ENCODE results near the gene CDH26. TPM values are rescaled to one million over a fixed set of nuclear protein-coding genes. Genes with fewer than 3 reads are reported as not detected.

The CDH26 gene
- total RNA-seq, 4 donors from 2014 or later: 0.27 to 0.41 (median 0.29) TPM; not detected in 1

DNA sequence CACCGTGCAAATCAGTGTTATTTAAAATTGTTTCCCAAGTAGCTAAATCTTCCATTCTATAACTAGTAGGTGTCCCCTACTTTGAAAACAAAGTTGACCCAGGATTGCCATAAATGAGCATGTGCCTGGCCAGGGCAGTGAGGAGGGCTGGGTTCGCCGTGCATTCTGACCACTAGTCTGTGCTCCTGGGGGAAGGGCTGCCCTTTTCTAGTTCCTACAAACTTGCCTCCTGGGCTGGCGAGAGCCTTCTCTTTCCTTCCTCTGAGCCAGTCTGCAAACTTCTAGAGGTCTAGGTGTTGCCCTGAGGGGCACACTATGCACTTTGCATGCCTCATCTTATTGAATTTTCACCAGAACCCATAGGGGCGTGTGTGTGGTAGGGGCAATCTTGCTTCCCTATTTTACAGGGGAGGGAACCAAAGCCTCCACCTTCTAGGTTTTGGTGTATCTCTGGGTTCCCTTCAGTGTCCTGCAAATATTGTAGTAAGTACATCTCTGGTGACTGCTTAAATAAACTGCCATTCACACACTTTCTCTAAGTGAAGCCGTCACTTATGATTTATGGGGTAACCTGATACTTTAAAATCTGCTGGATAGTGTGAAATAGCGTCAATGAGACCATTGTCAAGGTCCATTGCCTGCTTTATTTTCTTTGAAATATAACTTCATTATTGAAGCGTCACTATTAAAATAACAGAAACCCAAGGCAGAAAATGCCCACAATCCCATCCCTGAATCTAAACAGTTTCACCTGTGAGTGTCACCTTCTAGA lies 42.2 kb downstream of the CDH26 start:
- in situ Hi-C loops (cut with MboI; ENCODE audit: low sequenced_read_pairs in 4 of 4) (no loop called here), intact Hi-C loops (cut with DNase I; ENCODE audit: low total_unique reads) (no loop called here)
- Histone ChIP-seq H3K27me3 (no peaks in the 10 kb centered on the region), H3K4me1 (no peaks in the 10 kb centered on the region), H3K9me3 (no peaks in the 10 kb centered on the region), H3K27ac (no peak overlapping the region), H3K36me3 (no peaks in the 10 kb centered on the region), H3K4me3 (no peak overlapping the region)
- ATAC-seq (no peak), DNase-seq (no peak)
- TF ChIP-seq, protein P1, sequence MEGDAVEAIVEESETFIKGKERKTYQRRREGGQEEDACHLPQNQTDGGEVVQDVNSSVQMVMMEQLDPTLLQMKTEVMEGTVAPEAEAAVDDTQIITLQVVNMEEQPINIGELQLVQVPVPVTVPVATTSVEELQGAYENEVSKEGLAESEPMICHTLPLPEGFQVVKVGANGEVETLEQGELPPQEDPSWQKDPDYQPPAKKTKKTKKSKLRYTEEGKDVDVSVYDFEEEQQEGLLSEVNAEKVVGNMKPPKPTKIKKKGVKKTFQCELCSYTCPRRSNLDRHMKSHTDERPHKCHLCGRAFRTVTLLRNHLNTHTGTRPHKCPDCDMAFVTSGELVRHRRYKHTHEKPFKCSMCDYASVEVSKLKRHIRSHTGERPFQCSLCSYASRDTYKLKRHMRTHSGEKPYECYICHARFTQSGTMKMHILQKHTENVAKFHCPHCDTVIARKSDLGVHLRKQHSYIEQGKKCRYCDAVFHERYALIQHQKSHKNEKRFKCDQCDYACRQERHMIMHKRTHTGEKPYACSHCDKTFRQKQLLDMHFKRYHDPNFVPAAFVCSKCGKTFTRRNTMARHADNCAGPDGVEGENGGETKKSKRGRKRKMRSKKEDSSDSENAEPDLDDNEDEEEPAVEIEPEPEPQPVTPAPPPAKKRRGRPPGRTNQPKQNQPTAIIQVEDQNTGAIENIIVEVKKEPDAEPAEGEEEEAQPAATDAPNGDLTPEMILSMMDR (IDR thresholded peaks at IDR 0.05 in 4 of 5, conservative IDR thresholded peaks at IDR 0.05 in 1 of 5): no peak
- no peak for TF ChIP-seq POLR2A (IDR thresholded peaks at IDR 0.05)

DNA sequence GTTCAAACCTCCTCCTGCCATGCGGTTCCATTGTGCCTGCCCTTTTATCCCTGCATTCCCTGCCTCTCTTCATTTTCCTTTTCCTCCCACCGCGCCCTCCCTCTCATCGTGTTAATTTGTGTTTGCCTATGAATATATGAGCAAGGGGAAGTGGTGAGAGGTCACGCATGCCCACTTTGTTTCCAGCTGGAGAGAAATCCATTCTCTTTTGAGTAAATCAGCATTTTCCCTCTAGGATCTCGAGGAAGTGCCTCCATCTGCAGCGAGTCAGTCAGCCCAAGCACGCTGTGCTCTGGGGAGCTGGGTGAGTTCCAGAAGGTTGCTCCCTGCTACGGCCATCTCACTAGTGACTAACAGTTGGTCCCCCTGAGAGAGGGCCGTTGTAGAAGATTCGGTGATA lies 42.9 kb downstream of the CDH26 start:
- in situ Hi-C loops (cut with MboI; ENCODE audit: low sequenced_read_pairs in 4 of 4) (no loop called here), intact Hi-C loops (cut with DNase I; ENCODE audit: low total_unique reads) (no loop called here)
- no peaks in the 10 kb centered on the region for H3K27me3 ChIP-seq
- no peaks in the 10 kb centered on the region for H3K4me1 ChIP-seq
- ATAC-seq (no peak), DNase-seq (no peak)
- H3K27ac ChIP-seq: no peak overlapping the region
- no peaks in the 10 kb centered on the region for H3K36me3 ChIP-seq
- H3K4me3 ChIP-seq: no peak overlapping the region
- H3K9me3 ChIP-seq: no peaks in the 10 kb centered on the region
- no peak for TF ChIP-seq POLR2A (IDR thresholded peaks at IDR 0.05)
- TF ChIP-seq, protein P1 (IDR thresholded peaks at IDR 0.05 in 4 of 5, conservative IDR thresholded peaks at IDR 0.05 in 1 of 5): no peak

DNA sequence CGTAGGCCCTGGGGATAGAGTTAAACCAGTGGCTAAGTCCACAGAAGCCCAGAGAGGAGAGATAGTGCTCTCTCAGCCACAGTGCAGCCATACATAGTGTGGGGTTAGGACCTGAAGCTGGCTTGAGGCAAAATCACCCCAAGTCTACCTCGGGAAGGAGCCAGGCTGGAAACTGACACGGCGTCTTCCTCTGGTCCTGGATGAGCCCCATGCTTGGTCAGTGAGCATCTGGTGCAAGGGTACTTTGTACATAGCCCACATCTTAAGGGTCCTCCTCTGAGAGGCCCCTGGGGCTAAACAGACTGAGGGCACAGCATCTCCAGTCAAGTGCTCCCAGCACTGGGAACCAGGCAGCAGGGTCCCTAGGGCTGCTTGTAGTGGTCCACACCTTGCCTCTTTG lies 45.6 kb downstream of the CDH26 start:
- H3K36me3 ChIP-seq: no peaks in the 10 kb centered on the region
- in situ Hi-C loops (cut with MboI; ENCODE audit: low sequenced_read_pairs in 4 of 4): no loop called here
- no peak for DNase-seq
- H3K4me3 ChIP-seq: no peak overlapping the region
- H3K27ac ChIP-seq: no peak overlapping the region
- no peaks in the 10 kb centered on the region for H3K27me3 ChIP-seq
- no peak for ATAC-seq
- H3K4me1 ChIP-seq: peaks cover 4 to 9% of the 10 kb centered on the region in 2 donors
- TF ChIP-seq POLR2A (IDR thresholded peaks at IDR 0.05): no peak
- TF ChIP-seq, protein P1 (IDR thresholded peaks at IDR 0.05 in 4 of 5, conservative IDR thresholded peaks at IDR 0.05 in 1 of 5): no peak
- no peaks in the 10 kb centered on the region for H3K9me3 ChIP-seq
- intact Hi-C loops (cut with DNase I; ENCODE audit: low total_unique reads): no loop called here

DNA sequence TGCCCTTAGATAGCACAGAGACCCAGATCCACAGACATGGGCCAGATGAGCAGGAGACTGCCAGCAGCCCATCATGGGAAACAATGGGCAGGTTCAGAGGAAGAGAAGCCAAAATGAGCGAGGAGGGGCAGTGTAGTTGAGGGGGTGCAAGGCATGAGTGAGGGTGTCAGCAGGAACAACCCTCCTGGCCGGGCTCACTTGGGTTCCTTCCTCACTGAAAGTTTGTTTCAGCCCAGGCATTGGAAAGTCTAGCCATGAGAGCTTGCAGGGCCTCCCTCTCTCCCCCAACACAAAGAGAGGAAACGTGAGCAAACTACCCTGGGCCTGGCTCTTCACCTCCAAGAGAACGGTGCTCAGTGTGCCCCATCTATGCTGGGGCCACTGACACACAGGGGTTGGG lies 48.0 kb downstream of the CDH26 start:
- peaks cover 9% of the 10 kb centered on the region in 2 donors for H3K4me1 ChIP-seq
- ATAC-seq (no peak), DNase-seq (no peak)
- no peak overlapping the region for H3K4me3 ChIP-seq
- no peak overlapping the region for H3K27ac ChIP-seq
- intact Hi-C loops (cut with DNase I; ENCODE audit: low total_unique reads): no loop called here
- H3K36me3 ChIP-seq: no peaks in the 10 kb centered on the region
- in situ Hi-C loops (cut with MboI; ENCODE audit: low sequenced_read_pairs in 4 of 4): no loop called here
- H3K9me3 ChIP-seq: no peaks in the 10 kb centered on the region
- H3K27me3 ChIP-seq: no peaks in the 10 kb centered on the region
- TF ChIP-seq, protein P1 (IDR thresholded peaks at IDR 0.05 in 4 of 5, conservative IDR thresholded peaks at IDR 0.05 in 1 of 5): no peak
- no peak for TF ChIP-seq POLR2A (IDR thresholded peaks at IDR 0.05)
